ENCODE measurements around the gene LTV1.
"Not testable (repeated sequence)": the region's sequence is repeated elsewhere in the genome, so short reads cannot be mapped to it uniquely, and the experiment has no call there.

The LTV1 gene

DNA sequence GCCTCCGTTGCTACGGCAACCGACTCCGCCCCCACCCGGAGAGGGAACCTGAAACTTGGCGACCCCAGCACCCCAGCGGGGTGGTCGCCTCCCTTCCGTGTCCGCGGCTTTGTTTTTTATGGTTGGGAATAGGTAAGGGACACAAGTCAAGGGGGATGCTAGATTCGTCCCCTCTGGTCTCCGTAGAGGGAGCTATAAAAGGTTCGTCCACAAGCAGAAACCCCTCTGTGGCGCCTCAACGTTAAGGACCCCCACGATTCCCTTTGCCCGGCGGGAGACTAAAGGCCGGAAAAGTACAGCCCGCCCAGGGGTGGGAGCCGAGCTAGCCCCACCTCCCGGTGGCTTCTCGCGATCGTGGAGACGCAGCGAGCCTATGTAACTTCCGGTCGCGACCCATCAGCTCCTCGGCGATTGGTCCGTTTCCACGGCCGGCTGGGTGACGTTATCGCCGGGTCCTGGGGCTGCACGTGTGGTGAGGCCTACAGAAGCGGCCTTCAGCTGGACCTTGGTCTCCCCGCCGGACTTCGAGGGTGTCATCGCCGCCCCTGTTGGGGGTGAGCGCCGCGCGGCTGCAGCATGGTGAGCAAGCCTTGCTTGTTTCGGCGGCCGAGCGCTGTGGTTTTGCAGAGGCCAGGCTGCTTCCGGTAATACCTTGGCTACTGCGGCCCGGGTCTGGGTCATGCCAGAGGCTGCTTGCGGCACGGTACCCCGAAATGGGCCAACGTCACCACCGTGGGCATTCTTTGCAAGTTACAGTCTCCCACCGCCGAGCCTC is at the start of gene LTV1:
LTV1 (plus strand) TSS at position 437 of the 775 bp plus-strand sequence; CDS start at position 577, 140 bp downstream.
- DNase-seq (ENCODE audit: low read depth) = peak; percentile 91

DNA sequence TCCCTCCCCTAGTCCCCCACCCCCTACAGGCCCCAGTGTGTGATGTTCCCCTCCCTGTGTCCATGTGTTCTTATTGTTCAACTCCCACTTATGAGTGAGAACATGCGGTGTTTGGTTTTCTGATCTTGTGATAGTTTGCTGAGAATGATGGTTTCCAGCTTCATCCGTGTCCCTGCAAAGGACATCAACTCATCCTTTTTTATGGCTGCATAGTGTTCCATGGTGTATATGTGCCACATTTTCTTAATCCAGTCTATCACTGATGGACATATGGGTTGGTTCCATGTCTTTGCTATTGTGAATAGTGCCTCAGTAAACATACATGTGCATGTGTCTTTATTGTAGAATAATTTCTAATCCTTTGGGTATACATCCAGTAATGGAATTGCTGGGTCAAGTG is 46.6 kb upstream of the LTV1 start:
- DNase-seq (ENCODE audit: low read depth) = not testable (repeated sequence)

GRCh38 chr6:143798487-143798886 is 44.7 kb upstream of the LTV1 start:
- not testable (repeated sequence) for DNase-seq (ENCODE audit: low read depth)

DNA sequence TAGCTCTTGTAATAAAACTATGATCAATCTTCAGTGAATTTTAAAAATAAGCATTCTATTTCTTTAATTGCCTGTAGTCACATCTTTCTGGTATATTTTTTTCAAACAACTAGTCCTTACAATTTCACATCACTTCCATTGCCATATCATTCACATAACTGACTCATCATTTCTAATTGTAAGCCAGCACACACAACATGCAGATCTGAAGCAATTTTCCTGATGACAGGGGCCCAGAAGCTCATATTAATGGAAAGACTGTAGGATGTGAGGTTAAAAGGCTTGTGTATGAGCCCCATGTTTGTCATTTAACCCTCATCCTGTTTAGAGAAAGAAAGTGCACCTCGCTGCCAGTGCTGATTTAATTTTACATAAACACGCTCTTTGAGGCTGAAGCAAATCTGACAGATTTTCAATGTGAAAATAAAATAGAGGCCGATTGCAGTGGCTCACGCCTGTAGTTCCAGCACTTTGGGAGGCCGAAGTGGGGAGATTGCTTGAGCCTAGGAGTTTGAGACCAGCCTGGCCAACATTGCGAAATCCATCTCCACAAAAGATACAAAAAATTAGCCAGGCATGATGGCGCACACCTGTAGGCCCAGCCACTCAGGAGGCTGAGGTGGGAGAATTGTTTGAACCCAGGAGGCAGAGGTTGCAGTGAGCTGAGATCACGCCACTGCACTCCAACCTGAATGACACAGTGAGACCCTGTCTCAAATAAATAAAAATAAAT is 40.1 kb upstream of the LTV1 start:
- no peak for DNase-seq (ENCODE audit: low read depth)

DNA sequence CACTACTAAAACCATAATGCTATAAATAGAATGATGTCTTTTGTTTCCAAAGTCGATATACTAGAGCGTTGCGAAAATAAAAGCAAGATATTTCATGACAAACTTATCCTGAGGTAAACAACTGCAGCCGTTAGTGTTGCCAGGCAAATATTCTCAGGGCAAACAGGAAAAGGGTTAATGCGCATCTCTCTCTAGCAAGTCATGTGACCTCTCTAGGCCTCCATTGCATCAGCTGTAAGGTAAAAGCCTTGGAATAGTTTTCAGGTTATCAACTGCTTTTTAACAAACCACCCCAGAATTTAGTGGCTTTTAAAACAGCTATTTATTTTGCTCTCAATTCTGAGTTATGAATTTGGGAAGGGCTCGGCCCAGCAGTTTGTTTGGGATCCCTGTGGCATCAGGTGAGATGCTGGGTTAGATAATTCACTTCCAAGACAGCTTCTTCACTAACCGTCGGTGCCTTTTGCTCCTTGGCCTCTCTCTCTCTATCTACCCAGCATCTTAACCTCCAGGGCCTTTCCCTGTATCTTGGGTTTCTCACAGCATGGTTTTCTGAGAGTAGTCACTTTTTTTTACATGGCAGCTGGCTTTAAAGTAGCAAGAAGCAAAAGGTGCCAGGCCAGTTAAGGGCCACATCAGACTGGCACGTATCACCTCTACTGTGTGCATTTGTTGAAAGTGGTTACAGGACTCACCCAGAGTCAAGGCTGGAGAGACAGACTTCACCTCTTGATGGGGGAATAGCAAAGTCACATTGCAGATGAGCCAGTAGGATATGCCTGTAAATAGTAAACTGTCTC is 39.2 kb upstream of the LTV1 start:
- DNase-seq (ENCODE audit: low read depth) = no peak

- DNase-seq (ENCODE audit: low read depth) = no peak
Measured at GRCh38 chr6:143804835-143805239, 38.3 kb upstream of the LTV1 start.

DNA sequence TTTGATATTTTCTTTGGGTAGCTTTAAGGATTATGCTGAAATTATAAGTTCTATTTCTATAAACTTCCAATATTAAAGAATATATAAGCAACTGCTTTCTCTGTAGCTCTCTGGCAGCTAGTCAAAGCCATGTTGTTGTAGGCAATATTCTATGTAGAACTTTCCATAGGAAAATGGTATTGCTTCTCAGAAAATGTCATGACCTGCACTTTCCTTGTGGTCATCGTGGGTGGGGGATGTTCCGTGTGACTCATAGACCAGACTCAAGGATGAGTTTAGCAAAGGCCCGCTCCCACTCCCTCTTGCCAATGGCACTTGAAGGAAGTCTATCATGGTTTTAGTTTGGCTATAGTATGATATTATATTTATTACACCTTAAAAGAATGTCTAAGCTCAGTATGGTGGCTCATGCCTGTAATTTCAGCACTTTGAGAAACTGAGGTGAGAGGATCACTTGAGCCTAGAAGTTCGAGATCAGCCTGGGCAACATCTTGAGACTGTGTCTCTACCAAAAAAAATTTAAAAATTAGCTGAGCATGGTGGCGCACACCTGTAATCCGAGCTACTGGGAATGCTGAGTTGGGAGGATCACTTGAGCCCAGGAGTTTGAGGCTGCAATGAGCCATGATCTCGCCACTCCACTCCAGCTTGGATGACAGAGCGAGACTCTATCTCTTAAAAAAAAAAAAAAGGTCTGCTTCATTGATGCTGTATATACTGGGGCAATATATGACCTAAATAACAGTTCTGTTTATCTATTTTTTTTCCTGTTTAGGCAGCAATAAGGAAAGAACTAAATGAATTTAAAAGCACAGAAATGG is 36.6 kb upstream of the LTV1 start:
- DNase-seq (ENCODE audit: low read depth) = peak; percentile 65

DNA sequence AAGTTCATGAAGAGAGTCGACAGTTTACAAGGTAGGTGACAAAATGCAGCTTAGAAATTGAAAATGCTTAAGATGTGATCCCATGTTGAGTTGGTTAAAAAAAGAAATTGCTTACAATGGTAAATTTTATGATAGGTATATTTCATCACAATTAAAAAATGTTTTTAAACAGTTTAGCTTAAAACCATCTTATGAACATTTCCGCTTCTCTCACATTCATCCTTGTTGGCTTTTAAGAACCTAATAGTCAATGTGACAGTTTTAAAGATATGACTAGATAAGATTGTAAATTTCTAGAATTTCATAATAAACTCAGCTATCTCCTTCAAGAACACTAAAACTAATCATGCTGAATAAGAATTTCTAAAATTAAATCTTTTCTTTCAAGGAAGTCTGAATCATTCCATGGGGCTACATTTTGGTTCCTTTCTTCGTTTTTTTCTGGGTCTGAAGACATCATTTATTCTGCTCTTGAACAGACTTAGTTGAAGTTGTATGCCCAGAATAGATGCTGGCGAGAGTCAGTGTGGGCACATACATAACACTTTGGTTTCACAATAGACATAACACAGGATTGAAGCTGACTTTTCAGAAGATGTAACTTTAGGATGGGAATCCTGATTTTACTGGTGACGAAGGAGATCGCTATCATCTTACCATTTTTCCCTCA is 35.9 kb upstream of the LTV1 start:
- no peak for DNase-seq (ENCODE audit: low read depth)

- no peak for DNase-seq (ENCODE audit: low read depth)
Measured at GRCh38 chr6:143810745-143811144, 32.4 kb upstream of the LTV1 start.

GRCh38 chr6:143811501-143812157 is 31.5 kb upstream of the LTV1 start:
- DNase-seq (ENCODE audit: low read depth) = no peak

DNA sequence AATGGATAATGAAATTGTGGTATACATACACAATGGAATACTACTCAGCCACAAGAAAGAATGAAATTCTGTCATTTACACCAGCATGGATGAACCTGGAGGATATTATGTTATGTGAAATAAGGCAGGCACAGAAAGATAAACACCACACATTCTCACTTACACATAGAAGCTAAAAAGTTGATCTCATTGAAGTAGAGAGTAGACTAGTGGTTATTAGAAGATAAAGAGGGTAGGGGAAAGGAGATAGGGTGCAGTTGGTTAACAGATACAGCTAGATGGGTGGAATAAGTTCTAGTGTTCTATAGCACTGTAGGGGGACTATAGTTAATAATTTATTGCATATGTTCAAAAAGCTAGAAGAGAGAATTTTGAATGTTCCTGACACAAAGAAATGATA is 25.5 kb upstream of the LTV1 start:
- no peak for DNase-seq (ENCODE audit: low read depth)

- no peak for DNase-seq (ENCODE audit: low read depth)
Measured at GRCh38 chr6:143821359-143821758, 21.8 kb upstream of the LTV1 start.

- DNase-seq (ENCODE audit: low read depth) = no peak
Measured at GRCh38 chr6:143822584-143823024, 20.5 kb upstream of the LTV1 start.

GRCh38 chr6:143823548-143823947 is 19.6 kb upstream of the LTV1 start:
- DNase-seq (ENCODE audit: low read depth) = no peak

DNA sequence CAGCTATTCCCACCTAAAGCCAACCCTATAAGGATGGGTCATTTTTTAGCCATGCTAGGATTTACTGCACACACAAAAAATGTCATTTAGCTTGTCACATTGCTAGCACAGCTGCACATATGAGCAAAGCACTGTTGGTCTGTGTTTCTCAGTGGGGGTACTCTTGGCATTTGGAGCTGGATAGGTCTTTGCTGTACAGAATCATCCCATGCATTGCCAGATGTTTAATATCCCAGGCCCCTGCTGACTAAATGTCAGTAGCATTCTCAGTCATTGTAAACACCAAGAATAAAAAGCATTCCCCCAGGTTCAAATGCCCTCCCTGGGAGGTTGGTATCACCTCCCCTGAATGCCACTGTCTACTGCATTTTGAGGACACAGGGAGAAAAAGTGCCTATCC is 14.6 kb upstream of the LTV1 start:
- no peak for DNase-seq (ENCODE audit: low read depth)

DNA sequence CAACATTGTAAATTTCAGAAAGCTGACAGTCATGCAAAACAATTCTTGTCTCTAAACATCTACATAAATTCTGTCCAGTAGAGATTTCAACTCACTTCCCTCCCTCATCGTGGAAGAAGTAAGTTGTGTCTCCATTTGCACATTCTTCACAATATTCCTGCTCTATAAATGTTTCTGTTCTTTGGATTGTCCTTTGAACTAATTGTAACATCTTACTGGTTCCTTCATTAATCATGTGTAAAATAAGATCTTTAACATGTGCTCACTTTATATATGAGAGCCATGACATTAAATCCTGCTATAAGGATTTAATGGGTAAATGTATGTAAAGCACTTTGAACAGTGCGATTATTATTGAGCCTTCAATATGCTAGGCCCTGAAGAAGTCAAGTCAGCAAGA is 7.0 kb upstream of the LTV1 start:
- no peak for DNase-seq (ENCODE audit: low read depth)

DNA sequence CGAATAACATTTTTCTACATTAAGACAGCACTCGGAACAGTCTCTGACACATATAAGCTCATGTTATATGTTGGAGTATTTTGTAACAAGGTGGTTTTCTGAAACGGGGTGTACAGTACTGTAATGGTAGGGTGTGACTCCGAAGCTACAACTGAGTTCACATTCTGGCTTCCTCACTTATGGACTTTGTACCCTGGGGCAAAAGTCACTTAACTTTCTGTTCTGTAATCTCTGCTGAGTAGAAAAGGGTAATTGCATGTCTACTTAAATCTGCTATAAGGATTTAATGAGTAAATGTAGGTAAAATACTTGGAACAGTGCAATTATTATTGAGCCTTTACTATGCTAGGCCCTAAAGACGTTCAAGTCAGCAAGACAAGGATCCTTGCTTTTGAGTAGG is 4.7 kb upstream of the LTV1 start:
- no peak for DNase-seq (ENCODE audit: low read depth)

GRCh38 chr6:143839196-143839595 is 3.9 kb upstream of the LTV1 start:
- DNase-seq (ENCODE audit: low read depth) = no peak

- no peak for DNase-seq (ENCODE audit: low read depth)
Measured at GRCh38 chr6:143840595-143841265, 2.4 kb upstream of the LTV1 start.

DNA sequence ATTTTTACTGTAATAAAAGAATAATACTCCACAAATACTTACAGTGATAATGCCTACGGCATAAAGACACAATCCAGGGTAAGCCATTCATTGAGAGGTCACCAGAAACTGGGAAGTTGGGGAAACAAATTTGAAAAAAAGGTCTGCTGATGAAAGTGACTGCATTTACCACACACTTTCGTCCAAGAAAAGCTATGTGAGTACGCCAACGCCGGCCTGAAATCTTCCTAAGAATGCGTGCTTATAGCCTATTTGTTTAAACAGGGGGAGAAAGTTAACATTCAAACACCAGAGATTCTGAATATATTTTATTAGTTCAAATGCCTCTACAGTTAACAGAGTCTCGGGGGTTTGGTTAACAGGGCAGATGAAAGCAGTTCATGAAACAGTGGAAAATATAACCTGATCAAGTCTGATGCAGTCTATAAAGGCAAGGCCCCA is 657 bp upstream of the LTV1 start:
- no peak for DNase-seq (ENCODE audit: low read depth)
